Karpas-422 (cell line): Measurements from ENCODE around the gene ANKRD44. TPM values are rescaled to one million over a fixed set of nuclear protein-coding genes. Genes with fewer than 3 reads are reported as not detected.

Source experiments
- DNase-seq: peaks from one replicate; pipeline ENCODE4 v3.0.0-alpha.2; 2015
- H2AFZ ChIP-seq: fragments of 200-600 bp; sonication (generic); 2 replicates; pipeline ENCODE4 v1.6.1; 2014; ENCODE audit warnings: antibody characterized with exemption, low read length, mixed read lengths
- H3K27ac ChIP-seq: fragments of 200-600 bp; sonication (generic); 2 replicates; pipeline ENCODE4 v1.5.1; 2014; ENCODE audit warnings: mild to moderate bottlenecking, low read length, moderate library complexity
- H3K27me3 ChIP-seq: fragments of 200-600 bp; sonication (generic); 2 replicates; pipeline ENCODE4 v1.6.1; 2014; ENCODE audit warnings: low read length, mixed read lengths
- H3K36me3 ChIP-seq: fragments of 200-600 bp; sonication (generic); 2 replicates; pipeline ENCODE4 v1.6.1; 2014; ENCODE audit warnings: low read length, mixed read lengths; ENCODE audit not compliant: insufficient read depth
- H3K4me1 ChIP-seq: fragments of 200-600 bp; sonication (generic); 2 replicates; pipeline ENCODE4 v1.6.1; 2014; ENCODE audit warnings: mild to moderate bottlenecking, low read length, mixed read lengths
- H3K4me2 ChIP-seq: fragments of 200-600 bp; sonication (generic); 2 replicates; pipeline ENCODE4 v1.6.1; 2014; ENCODE audit warnings: low read length, low read depth, mild to moderate bottlenecking; ENCODE audit not compliant: poor library complexity, severe bottlenecking
- H3K4me3 ChIP-seq: fragments of 200-600 bp; sonication (generic); 2 replicates; pipeline ENCODE4 v1.5.1; 2014; ENCODE audit warnings: mild to moderate bottlenecking, antibody characterized with exemption, low read length, mixed read lengths
- H3K79me2 ChIP-seq: fragments of 200-600 bp; sonication (generic); 2 replicates; pipeline ENCODE4 v1.6.1; 2014; ENCODE audit warnings: mild to moderate bottlenecking, low read length, mixed read lengths
- H3K9ac ChIP-seq: fragments of 200-600 bp; sonication (generic); 2 replicates; pipeline ENCODE4 v1.6.0; 2014; ENCODE audit warnings: low read length
- H3K9me2 ChIP-seq: fragments of 200-600 bp; sonication (generic), shearing (Covaris generic); replicated peaks from 2 replicates; pipeline ENCODE4 v1.6.0; 2014; ENCODE audit warnings: mild to moderate bottlenecking, low read length, moderate library complexity; ENCODE audit not compliant: insufficient read depth
- H3K9me3 ChIP-seq: fragments of 300-700, 200-600 bp; sonication (generic); 2 replicates; pipeline ENCODE4 v1.6.1; 2014; ENCODE audit warnings: low read length, mixed read lengths
- H4K20me1 ChIP-seq: fragments of 200-600 bp; sonication (generic); 2 replicates; pipeline ENCODE4 v1.6.1; 2014; ENCODE audit warnings: mild to moderate bottlenecking, antibody characterized with exemption, low read length, low read depth; ENCODE audit not compliant: insufficient read depth
- total RNA-seq: library from RNA; depleted of rRNA; stranded (reverse); fragments of >200 nt; shearing (Covaris generic); gene quantifications from 2 replicates; pipeline ENCODE4 v1.2.3, GENCODE V29; 2014; ENCODE audit warnings: low replicate concordance; rRNA removed

The ANKRD44 gene
- total RNA-seq, 1 experiment from 2014 or later: 120 TPM

- no peaks in the 10 kb centered on the region for H3K9me3 ChIP-seq
- no peaks in the 10 kb centered on the region for H3K36me3 ChIP-seq
- H3K27ac ChIP-seq: no peak overlapping the region
- H3K4me3 ChIP-seq: no peak overlapping the region
- H3K9ac ChIP-seq: no peak overlapping the region
- H3K9me2 ChIP-seq: no peaks in the 10 kb centered on the region
- H4K20me1 ChIP-seq: no peaks in the 10 kb centered on the region
- DNase-seq: no peak
- peaks cover 36% of the 10 kb centered on the region for H3K4me1 ChIP-seq
- H3K79me2 ChIP-seq: no peaks in the 10 kb centered on the region
- no peaks in the 10 kb centered on the region for H3K27me3 ChIP-seq
- H2AFZ ChIP-seq: peak overlapping the region; percentile 53; the same call in 1 of the 2 replicates
- H3K4me2 ChIP-seq: no peak overlapping the region
Observed at GRCh38 chr2:196941398-196942078, 369.0 kb downstream of the ANKRD44 start.

DNA sequence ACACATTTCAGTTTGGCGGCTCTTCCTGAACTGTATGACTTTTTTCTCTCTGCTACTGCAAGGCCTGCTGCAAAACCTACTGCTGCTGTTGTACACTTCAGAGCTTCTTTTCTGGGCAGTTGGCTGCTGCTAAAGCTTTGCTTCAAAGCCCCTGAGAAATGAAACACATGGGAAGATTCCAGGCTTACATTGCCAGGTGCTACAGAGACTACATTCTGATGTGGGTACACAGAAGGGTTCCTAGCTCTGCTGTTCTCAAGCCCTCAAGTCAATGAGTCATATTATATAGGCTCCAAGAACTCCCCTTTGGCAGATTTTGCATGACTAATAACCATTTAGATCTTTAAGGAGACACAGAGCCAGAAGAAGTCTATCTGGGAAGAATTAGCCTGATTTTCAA, 371.2 kb downstream of the ANKRD44 start:
- no peaks in the 10 kb centered on the region for H3K36me3 ChIP-seq
- no peak overlapping the region for H3K9ac ChIP-seq
- no peaks in the 10 kb centered on the region for H3K9me3 ChIP-seq
- H3K79me2 ChIP-seq: no peaks in the 10 kb centered on the region
- no peak overlapping the region for H2AFZ ChIP-seq
- no peak overlapping the region for H3K27ac ChIP-seq
- DNase-seq: no peak
- H4K20me1 ChIP-seq: no peaks in the 10 kb centered on the region
- peaks cover 30% of the 10 kb centered on the region for H3K4me1 ChIP-seq
- no peak overlapping the region for H3K4me3 ChIP-seq
- no peaks in the 10 kb centered on the region for H3K27me3 ChIP-seq
- no peaks in the 10 kb centered on the region for H3K9me2 ChIP-seq
- H3K4me2 ChIP-seq: no peak overlapping the region

Other genes with a start within 250 kb of the ANKRD44 start
- 169 and 304 TPM in 2 replicates for gene SF3B1, start 124.2 kb upstream of the ANKRD44 start, total RNA-seq
- 12.3 and 23.5 TPM in 2 replicates for gene COQ10B, start 142.8 kb upstream of the ANKRD44 start, total RNA-seq
- gene HSPD1, start 189.1 kb upstream of the ANKRD44 start, total RNA-seq: 241 and 246 TPM in 2 replicates
- 132 and 192 TPM in 2 replicates for gene HSPE1, start 189.6 kb upstream of the ANKRD44 start, total RNA-seq
- 16.1 and 36.9 TPM in 2 replicates for gene MOB4, start 205.3 kb upstream of the ANKRD44 start, total RNA-seq